H1 (cell line): ENCODE measurements around the gene PIAS2. TPM values are rescaled to one million over a fixed set of nuclear protein-coding genes. Genes with fewer than 3 reads are reported as not detected.

ENCODE experiments used
- CHD7 ChIP-seq: fragments of 300-600 bp; sonication (generic); IDR thresholded peaks from 2 replicates; pipeline ENCODE4 v1.7.1; 2012; ENCODE audit warnings: low read length, moderate library complexity, mild to moderate bottlenecking, inconsistent platforms; ENCODE audit not compliant: insufficient replicate concordance
- JUND ChIP-seq: IDR thresholded peaks from 2 replicates; pipeline ENCODE4 v1.6.1; 2011; ENCODE audit warnings: mild to moderate bottlenecking, improper control_type of control experiment, low read length
- TCF12 ChIP-seq: IDR thresholded peaks from 2 replicates; pipeline ENCODE4 v1.6.1; 2011; ENCODE audit warnings: low read depth, mild to moderate bottlenecking, low read length
- YY1 ChIP-seq: IDR thresholded peaks from 2 replicates; pipeline ENCODE4 v1.6.1; 2011; ENCODE audit warnings: low read depth, mild to moderate bottlenecking, low read length
- ZNF274 ChIP-seq: IDR thresholded peaks from 2 replicates; pipeline ENCODE4 v1.7.0; 2012; ENCODE audit warnings: low read length, borderline replicate concordance; ENCODE audit errors: extremely low read depth
- polyA plus RNA-seq, 7 experiments: library from polyadenylated mRNA; depleted of rRNA in 3 of 7; stranded (reverse) in 5 of 7; unstranded in 2 of 7; fragments of >200 nt in 5 of 7; fragments of 200-250 nt in 2 of 7; gene quantifications; 1 replicate in 5 of 7; 2 replicates in 1 of 7; 4 replicates in 1 of 7; pipeline versions ENCODE4 v1.2.1 to v1.2.3, GENCODE V29; 2011 to 2013; ENCODE audit warnings: missing spikeins in 2 of 7, mixed read lengths in 2 of 7
- total RNA-seq: library from RNA; stranded (reverse); fragmentation: NEBNext Ultra II Directional; extraction: Animal tissue kit (Norgen Biotek cat#: 25700); gene quantifications from 2 replicates; pipeline ENCODE4 v1.2.1, GENCODE V29; 2021

The PIAS2 gene
- total and polyA plus RNA-seq, 2 of the 8 experiments (the other 6 are each of a cell fraction or from before 2014, with no cell fraction given) = 20.1 to 53.9 TPM

GRCh38 chr18:46829531-46829930 lies 87.8 kb downstream of the PIAS2 start (continued):
- TF ChIP-seq CHD7 (no peak), JUND (no peak), YY1 (no peak), TCF12 (no peak), ZNF274 (no peak)
